DOHH2 (cell line): ENCODE data around the gene JAG2.

Experiments
- H3F3A ChIP-seq: fragments of 200-600 bp; sonication (generic), shearing (Covaris generic); 2 replicates; pipeline ENCODE4 v1.6.0; 2016; ENCODE audit warnings: antibody characterized with exemption, mild to moderate bottlenecking; ENCODE audit not compliant: control insufficient read depth, insufficient read depth
- H3K27ac ChIP-seq: fragments of 200-600 bp; sonication (generic); 2 replicates; pipeline ENCODE4 v1.5.1; 2014; ENCODE audit warnings: low read depth, mild to moderate bottlenecking, low read length, moderate library complexity
- H3K27me3 ChIP-seq: fragments of 200-600 bp; sonication (generic); 2 replicates; pipeline ENCODE4 v1.6.1; 2014; ENCODE audit warnings: mild to moderate bottlenecking, low read length, mixed read lengths; ENCODE audit not compliant: control insufficient read depth
- H3K36me3 ChIP-seq: fragments of 200-600 bp; sonication (generic); 2 replicates; pipeline ENCODE4 v1.6.1; 2014; ENCODE audit warnings: mild to moderate bottlenecking, low read length, moderate library complexity, mixed read lengths; ENCODE audit not compliant: control insufficient read depth
- H3K4me1 ChIP-seq: fragments of 200-600 bp; sonication (generic); 2 replicates; pipeline ENCODE4 v1.6.1; 2014; ENCODE audit warnings: mild to moderate bottlenecking, low read length, mixed read lengths; ENCODE audit not compliant: control insufficient read depth
- H3K4me2 ChIP-seq: fragments of 200-600 bp; sonication (generic); 2 replicates; pipeline ENCODE4 v1.6.0; 2014; ENCODE audit warnings: mild to moderate bottlenecking, low read length, moderate library complexity
- H3K4me3 ChIP-seq: fragments of 200-600 bp; sonication (generic); 2 replicates; pipeline ENCODE4 v1.5.1; 2014; ENCODE audit warnings: mild to moderate bottlenecking, low read length, mixed read lengths
- H3K79me2 ChIP-seq: fragments of 200-600 bp; sonication (generic); 2 replicates; pipeline ENCODE4 v1.6.1; 2014; ENCODE audit warnings: mild to moderate bottlenecking, low read length, mixed read lengths; ENCODE audit not compliant: control insufficient read depth
- H3K9me2 ChIP-seq: fragments of 200-600 bp; sonication (generic); replicated peaks from 2 replicates; pipeline ENCODE4 v1.6.1; 2014; ENCODE audit warnings: mild to moderate bottlenecking, low read length, mixed read lengths; ENCODE audit not compliant: control insufficient read depth
- H3K9me3 ChIP-seq: fragments of 200-600 bp; sonication (generic); 2 replicates; pipeline ENCODE4 v1.6.1; 2014; ENCODE audit warnings: antibody characterized with exemption, low read length, mixed read lengths; ENCODE audit not compliant: control insufficient read depth, insufficient read depth
- H4K20me1 ChIP-seq: fragments of 200-600 bp; sonication (generic); 2 replicates; pipeline ENCODE4 v1.6.0; 2014; ENCODE audit warnings: low read depth, mild to moderate bottlenecking, antibody characterized with exemption, low read length, moderate library complexity; ENCODE audit not compliant: control insufficient read depth, insufficient read depth
- CTCF ChIP-seq: fragments of 200-600 bp; sonication (generic); IDR thresholded peaks from one replicate; pipeline ENCODE4 v1.5.1; 2014; ENCODE audit warnings: antibody characterized with exemption, mild to moderate bottlenecking, low read depth, low read length; ENCODE audit not compliant: poor library complexity, severe bottlenecking
- EZH2phosphoT487 ChIP-seq: fragments of 200-600 bp; sonication (generic); IDR thresholded peaks from 2 replicates; pipeline ENCODE4 v1.6.1; 2017; ENCODE audit warnings: borderline replicate concordance, mild to moderate bottlenecking, antibody characterized with exemption, low read length, moderate library complexity, mixed read lengths

JAG2 gene

GRCh38 chr14:105160776-105161175, 7.8 kb downstream of the JAG2 start:
- no peaks in the 10 kb centered on the region for H3K9me3 ChIP-seq
- no peaks in the 10 kb centered on the region for H3K79me2 ChIP-seq
- H3K27me3 ChIP-seq = no peaks in the 10 kb centered on the region
- H3K4me1 ChIP-seq = no peaks in the 10 kb centered on the region
- H3K9me2 ChIP-seq = no peaks in the 10 kb centered on the region
- H3K27ac ChIP-seq = no peak overlapping the region
- H3F3A ChIP-seq = no peaks in the 10 kb centered on the region
- no peak for TF ChIP-seq CTCF
- TF ChIP-seq EZH2phosphoT487 = no peak
- no peaks in the 10 kb centered on the region for H4K20me1 ChIP-seq
- H3K4me2 ChIP-seq = no peak overlapping the region
- no peak overlapping the region for H3K4me3 ChIP-seq
- H3K36me3 ChIP-seq = no peaks in the 10 kb centered on the region

- no peak overlapping the region for H3K4me3 ChIP-seq
- H3K4me1 ChIP-seq = no peaks in the 10 kb centered on the region
- no peak for TF ChIP-seq CTCF
- TF ChIP-seq EZH2phosphoT487 = no peak
- H3K79me2 ChIP-seq = no peaks in the 10 kb centered on the region
- no peaks in the 10 kb centered on the region for H3K9me2 ChIP-seq
- H4K20me1 ChIP-seq = no peaks in the 10 kb centered on the region
- no peaks in the 10 kb centered on the region for H3F3A ChIP-seq
- no peaks in the 10 kb centered on the region for H3K9me3 ChIP-seq
- H3K4me2 ChIP-seq = no peak overlapping the region
- no peak overlapping the region for H3K27ac ChIP-seq
- no peaks in the 10 kb centered on the region for H3K27me3 ChIP-seq
- no peaks in the 10 kb centered on the region for H3K36me3 ChIP-seq
Measured at GRCh38 chr14:105159344-105159743, 9.2 kb downstream of the JAG2 start.

GRCh38 chr14:105158794-105159193, 9.8 kb downstream of the JAG2 start:
- H3K27me3 ChIP-seq = no peaks in the 10 kb centered on the region
- H3F3A ChIP-seq = no peaks in the 10 kb centered on the region
- no peaks in the 10 kb centered on the region for H4K20me1 ChIP-seq
- H3K4me3 ChIP-seq = no peak overlapping the region
- no peaks in the 10 kb centered on the region for H3K9me2 ChIP-seq
- no peaks in the 10 kb centered on the region for H3K79me2 ChIP-seq
- no peaks in the 10 kb centered on the region for H3K36me3 ChIP-seq
- H3K27ac ChIP-seq = no peak overlapping the region
- no peak overlapping the region for H3K4me2 ChIP-seq
- no peaks in the 10 kb centered on the region for H3K4me1 ChIP-seq
- TF ChIP-seq CTCF (no peak), EZH2phosphoT487 (no peak)
- H3K9me3 ChIP-seq = no peaks in the 10 kb centered on the region

- Histone ChIP-seq H3F3A (no peaks in the 10 kb centered on the region), H3K36me3 (no peaks in the 10 kb centered on the region), H3K4me3 (no peak overlapping the region), H3K9me2 (no peaks in the 10 kb centered on the region), H3K9me3 (no peaks in the 10 kb centered on the region), H4K20me1 (no peaks in the 10 kb centered on the region), H3K27ac (no peak overlapping the region), H3K4me2 (no peak overlapping the region), H3K4me1 (no peaks in the 10 kb centered on the region), H3K79me2 (no peaks in the 10 kb centered on the region), H3K27me3 (no peaks in the 10 kb centered on the region)
- no peak for TF ChIP-seq CTCF
- no peak for TF ChIP-seq EZH2phosphoT487
Measured at GRCh38 chr14:105157872-105158271, 10.7 kb downstream of the JAG2 start.
